A549 (cell line): ENCODE data around the gene PKP4. TPM values are rescaled to one million over a fixed set of nuclear protein-coding genes. Genes with fewer than 3 reads are reported as not detected.

Experiments used
- ATAC-seq, 2 experiments: fragments of 200-7000 bp in 1 of 2; fragments of >200 bp in 1 of 2; cut with Nextera tagmentation in 1 of 2; cut with Tn5 transposase in 1 of 2; 3 replicates each; pipeline versions ENCODE4 v1.8.0 to v1.9.1; 2018 to 2020; ENCODE audit warnings: mild to moderate bottlenecking in 1 of 2, moderate library complexity in 1 of 2
- CTCF ChIA-PET: fragments of 300-600 bp; sonication (Branson Sonifier 250); formaldehyde crosslinking; extraction: SDS; loops from one replicate; lab custom pipeline; 2021; ENCODE audit warnings: antibody characterized with exemption, inconsistent platforms; lab: Yijun Ruan, JAX
- POLR2A ChIA-PET: fragments of 350-600 bp; formaldehyde crosslinking; extraction: SDS; loops from one replicate; lab custom pipeline; 2021; ENCODE audit warnings: antibody characterized with exemption, inconsistent platforms; lab: Yijun Ruan, JAX
- DNase-seq, 2 experiments: peaks; one replicate each; pipeline versions ENCODE4 v3.0.0 to v3.0.0-alpha.2; 2011 to 2016; ENCODE audit warnings: low read depth in 1 of 2, low spot score in 1 of 2
- FAIRE-seq: peaks from 2 replicates; lab custom pipeline; 2011; peaks lifted over from hg19 to GRCh38; lab: Jason Lieb, UNC
- H3K27ac ChIP-seq, 2 experiments: fragments of >200 bp; sonication (Bioruptor Twin); formaldehyde crosslinking; 3 replicates each; pipeline ENCODE4 v1.5.1; 2016 to 2017
- H3K4me1 ChIP-seq: fragments of >200 bp; sonication (Bioruptor Twin); formaldehyde crosslinking; 3 replicates; pipeline ENCODE4 v1.6.1; 2016
- H3K4me2 ChIP-seq: fragments of >200 bp; sonication (Bioruptor Twin); formaldehyde crosslinking; 3 replicates; pipeline ENCODE4 v1.6.1; 2016
- H3K4me3 ChIP-seq: fragments of >200 bp; sonication (Bioruptor Twin); formaldehyde crosslinking; 3 replicates; pipeline ENCODE4 v1.5.1; 2016
- H3K9me3 ChIP-seq: fragments of >200 bp; sonication (Bioruptor Twin); formaldehyde crosslinking; 3 replicates; pipeline ENCODE4 v1.6.1; 2016
- CBX2 ChIP-seq: fragments of 200-600 bp; sonication (generic); IDR thresholded peaks from 2 replicates; pipeline ENCODE4 v1.6.1; 2016; ENCODE audit warnings: low read depth, mild to moderate bottlenecking, borderline replicate concordance
- CEBPB ChIP-seq, 2 experiments: fragments of >200 bp in 1 of 2; sonication (Bioruptor Twin) in 1 of 2; formaldehyde crosslinking in 1 of 2; IDR thresholded peaks; 2 replicates each; pipeline ENCODE4 v1.6.1; 2012 to 2016
- EP300 ChIP-seq, 2 experiments: fragments of >200 bp; sonication (Bioruptor Twin); formaldehyde crosslinking; IDR thresholded peaks; 2 replicates in 1 of 2; 3 replicates in 1 of 2; pipeline ENCODE4 v1.6.1; 2016 to 2017
- FOSL2 ChIP-seq, 2 experiments: fragments of 450-650 bp in 1 of 2; fragments of >200 bp in 1 of 2; sonication (Bioruptor Twin) in 1 of 2; formaldehyde crosslinking; IDR thresholded peaks; 2 replicates each; pipeline versions ENCODE4 v1.5.0 to v1.6.1; 2016 to 2020; ENCODE audit warnings: mild to moderate bottlenecking in 1 of 2, moderate library complexity in 1 of 2
- FOXS1 ChIP-seq: fragments of 250-450 bp; sonication (Bioruptor Pico); IDR thresholded peaks from 2 replicates; pipeline ENCODE4 v1.5.0; 2020; ENCODE audit warnings: mild to moderate bottlenecking, moderate library complexity
- GATA3 ChIP-seq: IDR thresholded peaks from 2 replicates; pipeline ENCODE4 v1.6.1; 2012; ENCODE audit warnings: borderline replicate concordance
- HDAC2 ChIP-seq: fragments of 200-600 bp; sonication (generic); IDR thresholded peaks from 2 replicates; pipeline ENCODE4 v1.6.1; 2016
- JUN ChIP-seq, 2 experiments: fragments of >200 bp; sonication (Bioruptor Twin); formaldehyde crosslinking; IDR thresholded peaks; 2 replicates in 1 of 2; 3 replicates in 1 of 2; pipeline ENCODE4 v1.6.1; 2016 to 2017
- MYC ChIP-seq: IDR thresholded peaks from 2 replicates; pipeline ENCODE4 v1.6.1; 2012; ENCODE audit warnings: mild to moderate bottlenecking, inconsistent platforms, low read length, improper control_type of control experiment, borderline replicate concordance
- NFE2L2 ChIP-seq: fragments of 150-350 bp; conservative IDR thresholded peaks from 2 replicates; pipeline ENCODE4 v1.6.1; 2014; ENCODE audit warnings: low read length
- NPAS2 ChIP-seq: fragments of 250-450 bp; sonication (Bioruptor Pico); IDR thresholded peaks from 2 replicates; pipeline ENCODE4 v1.8.0; 2022; ENCODE audit warnings: mild to moderate bottlenecking, moderate library complexity, borderline replicate concordance
- NR3C1 ChIP-seq: fragments of >200 bp; sonication (Bioruptor Twin); formaldehyde crosslinking; IDR thresholded peaks from 3 replicates; pipeline ENCODE4 v1.6.1; 2017
- PHF8 ChIP-seq: fragments of 200-600 bp; sonication (generic); IDR thresholded peaks from 2 replicates; pipeline ENCODE4 v1.6.1; 2016; ENCODE audit warnings: low read depth, mild to moderate bottlenecking, antibody characterized with exemption, moderate library complexity, borderline replicate concordance
- POLR2A ChIP-seq: IDR thresholded peaks from 2 replicates; pipeline ENCODE4 v1.6.1; 2012; ENCODE audit warnings: mild to moderate bottlenecking, low read length
- RAD21 ChIP-seq, 2 experiments: fragments of >200 bp in 1 of 2; sonication (Bioruptor Twin) in 1 of 2; formaldehyde crosslinking in 1 of 2; IDR thresholded peaks in 1 of 2; conservative IDR thresholded peaks in 1 of 2; 2 replicates in 1 of 2; 3 replicates in 1 of 2; pipeline ENCODE4 v1.6.1; 2012 to 2018; ENCODE audit warnings: inconsistent platforms in 1 of 2
- RCOR1 ChIP-seq: fragments of 150-350 bp; IDR thresholded peaks from 2 replicates; pipeline ENCODE4 v1.6.1; 2014; ENCODE audit warnings: antibody characterized with exemption, low read length, low read depth
- RNF2 ChIP-seq: fragments of 200-600 bp; sonication (generic); IDR thresholded peaks from 2 replicates; pipeline ENCODE4 v1.6.1; 2016; ENCODE audit warnings: low read depth, mild to moderate bottlenecking, antibody characterized with exemption, moderate library complexity, borderline replicate concordance
- SMC3 ChIP-seq: fragments of >200 bp; sonication (Bioruptor Twin); formaldehyde crosslinking; IDR thresholded peaks from 3 replicates; pipeline ENCODE4 v1.6.1; 2018; ENCODE audit warnings: inconsistent platforms
- TFCP2L1 ChIP-seq: fragments of 250-450 bp; sonication (Bioruptor Pico); IDR thresholded peaks from 2 replicates; pipeline ENCODE4 v1.5.0; 2021; ENCODE audit warnings: mild to moderate bottlenecking
- TP53 ChIP-seq: fragments of 250-450 bp; sonication (Bioruptor Pico); IDR thresholded peaks from 2 replicates; pipeline ENCODE4 v1.5.0; 2021; ENCODE audit warnings: mild to moderate bottlenecking, moderate library complexity
- ZC3H11A ChIP-seq: fragments of 450-650 bp; IDR thresholded peaks from 2 replicates; pipeline ENCODE4 v1.6.1; 2014; ENCODE audit warnings: antibody characterized with exemption, mild to moderate bottlenecking
- WGBS: methylation state at CpG from one replicate; pipeline ENCODE4 v1.1.6; 2017; ENCODE audit errors: missing lambda C conversion rate; 5-methylcytosine and 5-hydroxymethylcytosine counted together
- polyA plus RNA-seq, 4 experiments: library from polyadenylated mRNA; depleted of rRNA in 3 of 4; stranded (reverse); fragments of >200 nt; fragmentation: RNase III in 1 of 4; extraction: RNeasy Plus Mini Kit Qiagen cat#74134 plus additional on column Dnase treatment in 1 of 4; gene quantifications; 2 replicates in 3 of 4; 3 replicates in 1 of 4; pipeline ENCODE4 v1.2.3, GENCODE V29; 2011 to 2017
- TF ChIP-seq, protein P1 (sequence below): IDR thresholded peaks from 2 replicates; pipeline ENCODE4 v1.6.1; 2012; ENCODE audit warnings: low read depth, borderline replicate concordance
- TF ChIP-seq, protein P2 (sequence below): IDR thresholded peaks from 2 replicates; pipeline ENCODE4 v1.6.1; 2012
- TF ChIP-seq, protein P3 (sequence below): IDR thresholded peaks from 2 replicates; pipeline ENCODE4 v1.6.1; 2012
- TF ChIP-seq, protein P4 (sequence below): fragments of 200-600 bp; sonication (generic); IDR thresholded peaks from 2 replicates; pipeline ENCODE4 v1.6.1; 2016; ENCODE audit warnings: antibody characterized with exemption, mild to moderate bottlenecking, moderate library complexity
- TF ChIP-seq, protein P5 (sequence below): fragments of 250-450 bp; sonication (Bioruptor Pico); IDR thresholded peaks from 2 replicates; pipeline ENCODE4 v1.5.0; 2020; ENCODE audit warnings: low read depth, mild to moderate bottlenecking, moderate library complexity

PKP4 gene
- polyA plus RNA-seq, 2 of the 4 experiments (the other 2 are of a cell fraction) = 27.0 to 56.6 TPM

DNA sequence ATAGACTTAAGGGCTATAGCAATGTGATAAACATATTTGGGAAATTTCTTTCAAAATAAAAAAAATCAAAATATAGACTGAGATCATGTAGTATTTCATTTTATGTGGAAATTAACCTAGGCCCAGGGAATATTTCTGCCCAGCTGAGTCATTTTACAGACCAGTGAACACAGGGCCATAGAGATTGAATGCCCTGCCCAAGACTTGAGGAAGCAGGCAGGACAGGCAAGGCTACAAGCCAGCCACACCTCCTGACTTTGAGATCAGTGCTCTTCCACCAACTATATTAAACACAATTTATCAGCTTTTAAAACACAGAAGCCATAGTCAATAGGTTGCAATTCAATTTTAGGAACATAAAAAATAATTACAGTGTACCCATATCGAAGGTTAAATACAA lies 13.1 kb upstream of the PKP4 start:
- no peaks in the 10 kb centered on the region for H3K4me1 ChIP-seq
- ChIA-PET CTCF (no interaction called here), POLR2A (interaction anchor here (0.6 kb wide), 1 partner anchor 53 kb away, joined by 5 read pairs; no protein-coding TSS in a partner anchor)
- WGBS = 94% methylated on average over 1 of the region's 1 CpG
- H3K27ac ChIP-seq = no peak overlapping the region
- ATAC-seq (no peak), DNase-seq (no peak), FAIRE-seq (no peak)
- no peak for TF ChIP-seq EP300 (IDR thresholded peaks at IDR 0.05)
- TF ChIP-seq TFCP2L1 (CRISPR knock-in tag) = no peak
- no peak for TF ChIP-seq RNF2
- no peak for TF ChIP-seq NPAS2
- no peak for TF ChIP-seq CBX2
- no peak for TF ChIP-seq SMC3
- no peak overlapping the region for H3K4me2 ChIP-seq
- H3K9me3 ChIP-seq = no peaks in the 10 kb centered on the region
- H3K4me3 ChIP-seq = no peak overlapping the region

DNA sequence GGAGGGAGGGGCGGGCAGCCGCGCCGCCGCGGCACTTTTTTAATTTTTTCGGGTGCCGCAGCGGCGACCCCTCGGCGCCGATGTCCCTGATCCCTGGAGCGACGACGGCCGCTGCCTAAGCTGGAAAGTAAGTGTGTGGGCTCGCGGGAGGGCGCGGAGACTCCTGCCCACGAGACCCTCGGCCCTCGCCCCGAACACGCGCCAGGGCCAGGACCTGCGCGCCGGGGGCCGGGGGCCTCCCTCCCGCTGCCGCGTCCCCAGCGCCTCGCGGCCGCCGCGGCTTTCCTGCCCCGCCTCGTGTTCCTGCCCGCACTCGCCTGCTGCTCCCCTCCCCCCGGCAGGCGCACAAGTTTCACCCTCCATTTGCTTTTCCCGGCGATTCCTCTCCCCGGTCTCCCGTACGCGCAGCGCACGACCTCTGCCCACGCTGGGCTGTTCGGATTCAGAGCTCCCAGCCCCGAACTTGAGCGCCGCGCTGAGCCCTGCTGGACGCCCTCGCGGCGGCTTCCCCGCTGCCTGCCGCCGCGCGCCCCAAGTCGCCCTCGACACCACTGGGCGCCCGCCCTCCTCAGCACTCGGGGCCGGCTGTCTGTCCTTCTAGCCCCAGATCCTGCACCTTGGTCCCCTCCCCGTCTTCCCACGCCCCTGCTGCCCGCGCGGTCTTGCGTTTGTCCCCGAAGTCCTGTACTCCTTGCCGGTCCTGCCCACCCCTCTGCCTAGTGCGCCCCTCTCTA lies 507 bp downstream of the PKP4 start:
- H3K9me3 ChIP-seq = no peaks in the 10 kb centered on the region
- peak overlapping the region; percentile 91 for H3K4me2 ChIP-seq
- H3K27ac ChIP-seq = peak overlapping the region; percentile 95 to 98
- FAIRE-seq (no peak), ATAC-seq (peak; percentile 66 to 71)
- H3K4me3 ChIP-seq = peak overlapping the region; percentile 94
- TF ChIP-seq TP53 (CRISPR knock-in tag) = peak; percentile 63; the same call in 1 of the 2 replicates
- no peak for TF ChIP-seq CBX2
- TF ChIP-seq RAD21 (conservative IDR thresholded peaks at IDR 0.05 in 1 of 2, IDR thresholded peaks at IDR 0.05 in 1 of 2) = 0 out of 5 replicates have a peak, but pooled peaks of 1 of the 2 experiments have one; percentile 8
- no peak for TF ChIP-seq FOXS1 (CRISPR knock-in tag)
- TF ChIP-seq, protein P1, sequence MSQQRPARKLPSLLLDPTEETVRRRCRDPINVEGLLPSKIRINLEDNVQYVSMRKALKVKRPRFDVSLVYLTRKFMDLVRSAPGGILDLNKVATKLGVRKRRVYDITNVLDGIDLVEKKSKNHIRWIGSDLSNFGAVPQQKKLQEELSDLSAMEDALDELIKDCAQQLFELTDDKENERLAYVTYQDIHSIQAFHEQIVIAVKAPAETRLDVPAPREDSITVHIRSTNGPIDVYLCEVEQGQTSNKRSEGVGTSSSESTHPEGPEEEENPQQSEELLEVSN = no peak
- TF ChIP-seq ZC3H11A = no peak
- TF ChIP-seq, protein P2, sequence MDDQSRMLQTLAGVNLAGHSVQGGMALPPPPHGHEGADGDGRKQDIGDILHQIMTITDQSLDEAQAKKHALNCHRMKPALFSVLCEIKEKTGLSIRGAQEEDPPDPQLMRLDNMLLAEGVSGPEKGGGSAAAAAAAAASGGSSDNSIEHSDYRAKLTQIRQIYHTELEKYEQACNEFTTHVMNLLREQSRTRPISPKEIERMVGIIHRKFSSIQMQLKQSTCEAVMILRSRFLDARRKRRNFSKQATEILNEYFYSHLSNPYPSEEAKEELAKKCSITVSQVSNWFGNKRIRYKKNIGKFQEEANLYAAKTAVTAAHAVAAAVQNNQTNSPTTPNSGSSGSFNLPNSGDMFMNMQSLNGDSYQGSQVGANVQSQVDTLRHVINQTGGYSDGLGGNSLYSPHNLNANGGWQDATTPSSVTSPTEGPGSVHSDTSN = no peak
- TF ChIP-seq MYC = peak; percentile 85; the same call in 1 of the 2 replicates
- no peak; the same call in 1 of the 2 replicates for TF ChIP-seq TFCP2L1 (CRISPR knock-in tag)
- TF ChIP-seq NFE2L2 = no peak
- TF ChIP-seq NR3C1 = no peak
- TF ChIP-seq CEBPB (IDR thresholded peaks at IDR 0.05) = no peak
- no peak for TF ChIP-seq RCOR1
- TF ChIP-seq, protein P3, sequence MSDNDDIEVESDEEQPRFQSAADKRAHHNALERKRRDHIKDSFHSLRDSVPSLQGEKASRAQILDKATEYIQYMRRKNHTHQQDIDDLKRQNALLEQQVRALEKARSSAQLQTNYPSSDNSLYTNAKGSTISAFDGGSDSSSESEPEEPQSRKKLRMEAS = peak; percentile 74
- TF ChIP-seq FOSL2 (IDR thresholded peaks at IDR 0.05) = no peak
- TF ChIP-seq FOSL2 (CRISPR knock-in tag; IDR thresholded peaks at IDR 0.05) = no peak
- TF ChIP-seq HDAC2 = no peak
- TF ChIP-seq RNF2 = peak; percentile 36; the same call in 1 of the 2 replicates
- peak; percentile 38; the same call in 1 of the 2 replicates for TF ChIP-seq POLR2A
- TF ChIP-seq JUN (IDR thresholded peaks at IDR 0.05) = 0 out of 5 replicates have a peak, but pooled peaks of 1 of the 2 experiments have one; percentile 6
- TF ChIP-seq PHF8 = peak; percentile 15; the same call in 1 of the 2 replicates
- TF ChIP-seq GATA3 = no peak
- TF ChIP-seq, protein P4, sequence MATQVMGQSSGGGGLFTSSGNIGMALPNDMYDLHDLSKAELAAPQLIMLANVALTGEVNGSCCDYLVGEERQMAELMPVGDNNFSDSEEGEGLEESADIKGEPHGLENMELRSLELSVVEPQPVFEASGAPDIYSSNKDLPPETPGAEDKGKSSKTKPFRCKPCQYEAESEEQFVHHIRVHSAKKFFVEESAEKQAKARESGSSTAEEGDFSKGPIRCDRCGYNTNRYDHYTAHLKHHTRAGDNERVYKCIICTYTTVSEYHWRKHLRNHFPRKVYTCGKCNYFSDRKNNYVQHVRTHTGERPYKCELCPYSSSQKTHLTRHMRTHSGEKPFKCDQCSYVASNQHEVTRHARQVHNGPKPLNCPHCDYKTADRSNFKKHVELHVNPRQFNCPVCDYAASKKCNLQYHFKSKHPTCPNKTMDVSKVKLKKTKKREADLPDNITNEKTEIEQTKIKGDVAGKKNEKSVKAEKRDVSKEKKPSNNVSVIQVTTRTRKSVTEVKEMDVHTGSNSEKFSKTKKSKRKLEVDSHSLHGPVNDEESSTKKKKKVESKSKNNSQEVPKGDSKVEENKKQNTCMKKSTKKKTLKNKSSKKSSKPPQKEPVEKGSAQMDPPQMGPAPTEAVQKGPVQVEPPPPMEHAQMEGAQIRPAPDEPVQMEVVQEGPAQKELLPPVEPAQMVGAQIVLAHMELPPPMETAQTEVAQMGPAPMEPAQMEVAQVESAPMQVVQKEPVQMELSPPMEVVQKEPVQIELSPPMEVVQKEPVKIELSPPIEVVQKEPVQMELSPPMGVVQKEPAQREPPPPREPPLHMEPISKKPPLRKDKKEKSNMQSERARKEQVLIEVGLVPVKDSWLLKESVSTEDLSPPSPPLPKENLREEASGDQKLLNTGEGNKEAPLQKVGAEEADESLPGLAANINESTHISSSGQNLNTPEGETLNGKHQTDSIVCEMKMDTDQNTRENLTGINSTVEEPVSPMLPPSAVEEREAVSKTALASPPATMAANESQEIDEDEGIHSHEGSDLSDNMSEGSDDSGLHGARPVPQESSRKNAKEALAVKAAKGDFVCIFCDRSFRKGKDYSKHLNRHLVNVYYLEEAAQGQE = no peak; the same call in 1 of the 2 replicates
- TF ChIP-seq, protein P5, sequence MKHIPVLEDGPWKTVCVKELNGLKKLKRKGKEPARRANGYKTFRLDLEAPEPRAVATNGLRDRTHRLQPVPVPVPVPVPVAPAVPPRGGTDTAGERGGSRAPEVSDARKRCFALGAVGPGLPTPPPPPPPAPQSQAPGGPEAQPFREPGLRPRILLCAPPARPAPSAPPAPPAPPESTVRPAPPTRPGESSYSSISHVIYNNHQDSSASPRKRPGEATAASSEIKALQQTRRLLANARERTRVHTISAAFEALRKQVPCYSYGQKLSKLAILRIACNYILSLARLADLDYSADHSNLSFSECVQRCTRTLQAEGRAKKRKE (CRISPR knock-in tag) = no peak
- TF ChIP-seq, all 56 proteins: peak for 8
- H3K4me1 ChIP-seq = peaks cover 37% of the 10 kb centered on the region
- 0% methylated on average over 4 of the region's 84 CpGs for WGBS
- peak; percentile 15 to 76 for DNase-seq
- ChIA-PET CTCF (interaction anchor here (0.6 to 3.7 kb wide), 14 partner anchors 12 to 423 kb away, joined by 3 to 13 read pairs (median 4); no protein-coding TSS in a partner anchor), POLR2A (interaction anchor here (0.9 to 1.3 kb wide), 3 partner anchors 48 to 162 kb away, joined by 3 to 5 read pairs (median 3); no protein-coding TSS in a partner anchor)
